GM21423 (cell line): ENCODE results near the gene C5.

Source experiments
- ATAC-seq: cut with Tn5 transposase; IDR thresholded peaks from one replicate; pipeline ENCODE4 v1.9.1; 2021; ENCODE audit warnings: mild to moderate bottlenecking, moderate library complexity; ENCODE audit not compliant: unreplicated experiment

C5 gene

GRCh38 chr9:120944434-120944843 is 105.6 kb downstream of the C5 start:
- ATAC-seq: peak; percentile 99

- no peak for ATAC-seq
These were observed 107.7 kb downstream of the C5 start for GRCh38 chr9:120942186-120943001.

- ATAC-seq: no peak
These were observed 108.9 kb downstream of the C5 start for GRCh38 chr9:120941046-120941770.

GRCh38 chr9:120940573-120940972 is 109.5 kb downstream of the C5 start:
- ATAC-seq: no peak

GRCh38 chr9:120938851-120939250 is 111.2 kb downstream of the C5 start:
- ATAC-seq: no peak

- ATAC-seq: no peak
These were observed 112.5 kb downstream of the C5 start for GRCh38 chr9:120937596-120937995.

- no peak for ATAC-seq
These were observed 112.9 kb downstream of the C5 start for GRCh38 chr9:120937127-120937526.

GRCh38 chr9:120936764-120937122 is 113.3 kb downstream of the C5 start:
- no peak for ATAC-seq

- ATAC-seq: peak; percentile 33
These were observed 113.9 kb downstream of the C5 start for GRCh38 chr9:120936011-120936763.

GRCh38 chr9:120935383-120935857 is 114.7 kb downstream of the C5 start:
- no peak for ATAC-seq

- no peak for ATAC-seq
These were observed 115.8 kb downstream of the C5 start for GRCh38 chr9:120934281-120934680.

- ATAC-seq: no peak
These were observed 116.6 kb downstream of the C5 start for GRCh38 chr9:120933310-120934055.

GRCh38 chr9:120932086-120932823 is 117.8 kb downstream of the C5 start:
- no peak for ATAC-seq

GRCh38 chr9:120931231-120932085 is 118.6 kb downstream of the C5 start:
- peak; percentile 45 for ATAC-seq

GRCh38 chr9:120929229-120929791 is 120.8 kb downstream of the C5 start:
- ATAC-seq: no peak

- peak; percentile 28 for ATAC-seq
These were observed 121.4 kb downstream of the C5 start for GRCh38 chr9:120928483-120929228.

- no peak for ATAC-seq
These were observed 122.0 kb downstream of the C5 start for GRCh38 chr9:120928015-120928482.
